ENCODE results near the gene AHI1. TPM values are rescaled to one million over a fixed set of nuclear protein-coding genes. Genes with fewer than 3 reads are reported as not detected.

Gene AHI1
- total RNA-seq, 1 experiment from 2014 or later = 18.8 TPM

DNA sequence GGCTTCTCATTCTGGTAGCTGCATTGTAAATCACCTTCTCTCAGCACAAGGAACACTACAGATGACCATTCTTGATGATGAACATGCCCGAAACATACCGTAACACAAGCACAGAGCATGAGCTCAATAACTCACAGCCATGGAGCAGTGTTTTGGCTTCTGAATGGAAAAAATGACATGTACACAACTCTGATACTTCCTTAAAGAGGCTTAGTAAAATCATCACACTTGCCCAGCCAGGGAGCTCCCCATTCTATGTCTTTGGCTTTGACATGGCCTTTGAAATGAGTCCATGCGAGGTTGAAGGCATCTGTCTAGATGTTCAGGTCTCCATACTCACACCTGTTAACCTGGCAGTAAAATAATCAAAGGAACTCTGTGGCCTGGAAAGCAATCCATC lies 228.8 kb downstream of the AHI1 start:
- Mint-ChIP-seq H3K27ac (no peak overlapping the region), H3K4me3 (no peak overlapping the region), H3K36me3 (no peaks in the 10 kb centered on the region), H3K27me3 (ENCODE audit: low read depth) (peaks cover 3% of the 10 kb centered on the region; the same call in 1 of the 2 replicates), H3K4me1 (peaks cover 53% of the 10 kb centered on the region), H3K9me3 (peaks cover 5% of the 10 kb centered on the region; the same call in 1 of the 2 replicates)
- ChIA-PET POLR2A (no interaction called here), CTCF (interaction anchor here (0.6 to 0.7 kb wide), 2 partner anchors 8 to 41 kb away, joined by 3 read pairs; no protein-coding TSS in a partner anchor)
- ATAC-seq (no peak), DNase-seq (ENCODE audit: low spot score) (no peak)
- TF ChIP-seq NFATC4 (CRISPR knock-in tag; IDR thresholded peaks at IDR 0.05) (no peak), JAZF1 (CRISPR knock-in tag; IDR thresholded peaks at IDR 0.05) (no peak), ESRRA (CRISPR knock-in tag; IDR thresholded peaks at IDR 0.05; ENCODE audit: borderline replicate concordance) (no peak), FOXJ3 (CRISPR knock-in tag; IDR thresholded peaks at IDR 0.05; ENCODE audit: borderline replicate concordance) (no peak)
- TF ChIP-seq, protein P1, sequence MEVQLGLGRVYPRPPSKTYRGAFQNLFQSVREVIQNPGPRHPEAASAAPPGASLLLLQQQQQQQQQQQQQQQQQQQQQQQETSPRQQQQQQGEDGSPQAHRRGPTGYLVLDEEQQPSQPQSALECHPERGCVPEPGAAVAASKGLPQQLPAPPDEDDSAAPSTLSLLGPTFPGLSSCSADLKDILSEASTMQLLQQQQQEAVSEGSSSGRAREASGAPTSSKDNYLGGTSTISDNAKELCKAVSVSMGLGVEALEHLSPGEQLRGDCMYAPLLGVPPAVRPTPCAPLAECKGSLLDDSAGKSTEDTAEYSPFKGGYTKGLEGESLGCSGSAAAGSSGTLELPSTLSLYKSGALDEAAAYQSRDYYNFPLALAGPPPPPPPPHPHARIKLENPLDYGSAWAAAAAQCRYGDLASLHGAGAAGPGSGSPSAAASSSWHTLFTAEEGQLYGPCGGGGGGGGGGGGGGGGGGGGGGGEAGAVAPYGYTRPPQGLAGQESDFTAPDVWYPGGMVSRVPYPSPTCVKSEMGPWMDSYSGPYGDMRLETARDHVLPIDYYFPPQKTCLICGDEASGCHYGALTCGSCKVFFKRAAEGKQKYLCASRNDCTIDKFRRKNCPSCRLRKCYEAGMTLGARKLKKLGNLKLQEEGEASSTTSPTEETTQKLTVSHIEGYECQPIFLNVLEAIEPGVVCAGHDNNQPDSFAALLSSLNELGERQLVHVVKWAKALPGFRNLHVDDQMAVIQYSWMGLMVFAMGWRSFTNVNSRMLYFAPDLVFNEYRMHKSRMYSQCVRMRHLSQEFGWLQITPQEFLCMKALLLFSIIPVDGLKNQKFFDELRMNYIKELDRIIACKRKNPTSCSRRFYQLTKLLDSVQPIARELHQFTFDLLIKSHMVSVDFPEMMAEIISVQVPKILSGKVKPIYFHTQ (CRISPR knock-in tag; IDR thresholded peaks at IDR 0.05) = no peak
- TF ChIP-seq, protein P2, sequence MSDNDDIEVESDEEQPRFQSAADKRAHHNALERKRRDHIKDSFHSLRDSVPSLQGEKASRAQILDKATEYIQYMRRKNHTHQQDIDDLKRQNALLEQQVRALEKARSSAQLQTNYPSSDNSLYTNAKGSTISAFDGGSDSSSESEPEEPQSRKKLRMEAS (CRISPR knock-in tag; IDR thresholded peaks at IDR 0.05) = no peak

DNA sequence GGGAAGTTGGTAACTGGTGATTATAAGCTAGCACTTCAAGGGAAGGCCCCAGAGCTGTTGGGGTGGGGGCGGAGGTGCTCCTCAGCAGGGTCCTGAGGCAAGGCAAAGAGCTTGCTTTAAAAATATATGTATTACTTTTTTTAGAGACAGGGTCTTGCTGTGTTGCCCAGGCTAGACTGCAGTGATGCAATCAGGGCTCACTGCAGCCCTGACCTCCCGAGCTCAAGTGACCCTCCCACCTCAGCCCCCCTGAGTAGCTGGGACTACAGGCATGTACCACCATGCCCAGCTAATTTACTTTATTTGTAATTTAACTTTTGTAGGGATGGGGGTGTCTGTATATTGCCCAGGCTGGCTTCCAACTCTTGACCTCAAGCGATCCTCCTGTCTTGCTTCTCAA lies 229.3 kb downstream of the AHI1 start:
- TF ChIP-seq ZNF121 (CRISPR knock-in tag; IDR thresholded peaks at IDR 0.05) (peak; percentile 73; the same call in 1 of the 2 replicates), ZNF423 (CRISPR knock-in tag; IDR thresholded peaks at IDR 0.05) (no peak), CREB1 (CRISPR knock-in tag; IDR thresholded peaks at IDR 0.05) (no peak), ZNF396 (CRISPR knock-in tag; IDR thresholded peaks at IDR 0.05; ENCODE audit: borderline replicate concordance) (no peak), NFATC4 (CRISPR knock-in tag; IDR thresholded peaks at IDR 0.05) (no peak)
- TF ChIP-seq, protein P3, sequence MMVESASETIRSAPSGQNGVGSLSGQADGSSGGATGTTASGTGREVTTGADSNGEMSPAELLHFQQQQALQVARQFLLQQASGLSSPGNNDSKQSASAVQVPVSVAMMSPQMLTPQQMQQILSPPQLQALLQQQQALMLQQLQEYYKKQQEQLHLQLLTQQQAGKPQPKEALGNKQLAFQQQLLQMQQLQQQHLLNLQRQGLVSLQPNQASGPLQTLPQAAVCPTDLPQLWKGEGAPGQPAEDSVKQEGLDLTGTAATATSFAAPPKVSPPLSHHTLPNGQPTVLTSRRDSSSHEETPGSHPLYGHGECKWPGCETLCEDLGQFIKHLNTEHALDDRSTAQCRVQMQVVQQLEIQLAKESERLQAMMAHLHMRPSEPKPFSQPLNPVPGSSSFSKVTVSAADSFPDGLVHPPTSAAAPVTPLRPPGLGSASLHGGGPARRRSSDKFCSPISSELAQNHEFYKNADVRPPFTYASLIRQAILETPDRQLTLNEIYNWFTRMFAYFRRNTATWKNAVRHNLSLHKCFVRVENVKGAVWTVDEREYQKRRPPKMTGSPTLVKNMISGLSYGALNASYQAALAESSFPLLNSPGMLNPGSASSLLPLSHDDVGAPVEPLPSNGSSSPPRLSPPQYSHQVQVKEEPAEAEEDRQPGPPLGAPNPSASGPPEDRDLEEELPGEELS (CRISPR knock-in tag; IDR thresholded peaks at IDR 0.05) = no peak
- POLR2A ChIA-PET = no interaction called here
- CTCF ChIA-PET = interaction anchor here (0.6 to 0.7 kb wide), 3 partner anchors 8 to 57 kb away, joined by 3 read pairs; no protein-coding TSS in a partner anchor
- Mint-ChIP-seq H3K36me3 (no peaks in the 10 kb centered on the region), H3K4me3 (no peak overlapping the region), H3K27me3 (ENCODE audit: low read depth) (0 out of 2 replicates have a peak, but pooled peaks cover 3% of the 10 kb centered on the region), H3K9me3 (peaks cover 5% of the 10 kb centered on the region; the same call in 1 of the 2 replicates), H3K4me1 (peaks cover 53% of the 10 kb centered on the region), H3K27ac (no peak overlapping the region)
- no peak for DNase-seq (ENCODE audit: low spot score)
- no peak for ATAC-seq

DNA sequence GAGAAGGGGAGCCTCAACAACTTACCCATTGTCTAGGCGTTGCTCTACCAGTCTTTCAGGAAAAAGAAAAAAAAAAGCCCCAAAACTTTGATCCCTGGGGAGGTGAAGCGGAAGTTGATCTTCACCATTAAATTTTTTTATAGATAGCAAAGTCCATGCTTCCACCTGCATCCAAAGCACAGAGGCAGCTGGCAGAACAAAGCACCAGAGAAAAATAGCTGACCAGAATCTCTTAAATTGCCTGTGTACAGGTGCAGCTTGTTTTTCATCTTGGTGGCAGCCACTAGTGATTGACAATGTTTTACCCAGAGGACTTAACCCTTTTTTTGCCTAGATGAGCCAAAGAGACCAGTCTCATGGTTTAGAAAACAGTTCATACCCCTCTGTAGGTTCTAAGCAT lies 230.5 kb downstream of the AHI1 start:
- peaks cover 53% of the 10 kb centered on the region for H3K4me1 Mint-ChIP-seq
- CTCF ChIA-PET = no interaction called here
- peaks cover 5% of the 10 kb centered on the region for H3K9me3 Mint-ChIP-seq
- DNase-seq (ENCODE audit: low spot score) = no peak
- no peak for ATAC-seq
- no peak overlapping the region for H3K4me3 Mint-ChIP-seq
- H3K36me3 Mint-ChIP-seq = no peaks in the 10 kb centered on the region
- POLR2A ChIA-PET = no interaction called here
- TF ChIP-seq, protein P1 (CRISPR knock-in tag; IDR thresholded peaks at IDR 0.05) = no peak
- TF ChIP-seq, protein P4, sequence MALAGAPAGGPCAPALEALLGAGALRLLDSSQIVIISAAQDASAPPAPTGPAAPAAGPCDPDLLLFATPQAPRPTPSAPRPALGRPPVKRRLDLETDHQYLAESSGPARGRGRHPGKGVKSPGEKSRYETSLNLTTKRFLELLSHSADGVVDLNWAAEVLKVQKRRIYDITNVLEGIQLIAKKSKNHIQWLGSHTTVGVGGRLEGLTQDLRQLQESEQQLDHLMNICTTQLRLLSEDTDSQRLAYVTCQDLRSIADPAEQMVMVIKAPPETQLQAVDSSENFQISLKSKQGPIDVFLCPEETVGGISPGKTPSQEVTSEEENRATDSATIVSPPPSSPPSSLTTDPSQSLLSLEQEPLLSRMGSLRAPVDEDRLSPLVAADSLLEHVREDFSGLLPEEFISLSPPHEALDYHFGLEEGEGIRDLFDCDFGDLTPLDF (CRISPR knock-in tag; IDR thresholded peaks at IDR 0.05) = no peak
- TF ChIP-seq ZNF219 (CRISPR knock-in tag; IDR thresholded peaks at IDR 0.05; ENCODE audit: borderline replicate concordance) = no peak
- 0 out of 2 replicates have a peak, but pooled peaks cover 3% of the 10 kb centered on the region for H3K27me3 Mint-ChIP-seq (ENCODE audit: low read depth)
- H3K27ac Mint-ChIP-seq = no peak overlapping the region

All from WTC11 (cell line).